Smooth muscle cell (in vitro differentiated cells): ENCODE data around the gene CNPY1. TPM values are rescaled to one million over a fixed set of nuclear protein-coding genes. Genes with fewer than 3 reads are reported as not detected.

Experiments used
- DNase-seq: peaks from one replicate; lab custom pipeline; 2025; ENCODE audit not compliant: unreplicated experiment; lab: John Stamatoyannopoulos, UW
- H2AFZ ChIP-seq: fragments of 200-600 bp; sonication (generic); 2 replicates; pipeline ENCODE4 v1.6.0; 2016; ENCODE audit warnings: antibody characterized with exemption, low read depth, mild to moderate bottlenecking
- H3F3A ChIP-seq: fragments of 200-600 bp; sonication (generic); 2 replicates; pipeline ENCODE4 v1.6.0; 2017; ENCODE audit warnings: antibody characterized with exemption, low read depth
- H3K27ac ChIP-seq: fragments of 200-600 bp; sonication (generic); 2 replicates; pipeline ENCODE4 v1.5.1; 2016; ENCODE audit warnings: low read depth, mild to moderate bottlenecking
- H3K27me3 ChIP-seq: fragments of 200-600 bp; sonication (generic); 2 replicates; pipeline ENCODE4 v1.6.1; 2016; ENCODE audit warnings: low read depth, mild to moderate bottlenecking
- H3K36me3 ChIP-seq: fragments of 200-600 bp; sonication (generic); 2 replicates; pipeline ENCODE4 v1.5.1; 2016; ENCODE audit warnings: low read depth
- H3K4me1 ChIP-seq: fragments of 200-600 bp; sonication (generic); 2 replicates; pipeline ENCODE4 v1.5.1; 2016; ENCODE audit warnings: low read depth
- H3K4me2 ChIP-seq: fragments of 200-600 bp; sonication (generic); 2 replicates; pipeline ENCODE4 v1.6.0; 2016; ENCODE audit warnings: mild to moderate bottlenecking
- H3K4me3 ChIP-seq: fragments of 200-600 bp; sonication (generic); 2 replicates; pipeline ENCODE4 v1.5.1; 2016; ENCODE audit warnings: mild to moderate bottlenecking
- H3K79me2 ChIP-seq: fragments of 200-600 bp; sonication (generic); 2 replicates; pipeline ENCODE4 v1.6.0; 2016; ENCODE audit warnings: low read depth, mild to moderate bottlenecking
- H3K9ac ChIP-seq: fragments of 200-600 bp; sonication (generic); 2 replicates; pipeline ENCODE4 v1.6.0; 2016; ENCODE audit warnings: low read depth
- H3K9me3 ChIP-seq: fragments of 200-600 bp; sonication (generic); replicated peaks from 2 replicates; pipeline ENCODE4 v1.5.1; 2016; ENCODE audit warnings: low read depth
- H4K20me1 ChIP-seq: fragments of 200-600 bp; sonication (generic); 2 replicates; pipeline ENCODE4 v1.6.0; 2016; ENCODE audit warnings: low read depth
- WGBS: methylation state at CpG from one replicate; pipeline ENCODE4 v1.1.7; 2016; ENCODE audit warnings: low lambda C conversion rate; 5-methylcytosine and 5-hydroxymethylcytosine counted together
- polyA plus RNA-seq: library from polyadenylated mRNA; unstranded; fragments of >200 nt; fragmentation: Nextera tagmentation; extraction: Ambion mirVana; gene quantifications from 2 replicates; pipeline ENCODE4 v1.2.1, GENCODE V29; 2016
- total RNA-seq: library from RNA; depleted of rRNA; stranded (reverse); fragments of >200 nt; gene quantifications from 2 replicates; pipeline ENCODE4 v1.2.3, GENCODE V29; 2014
- TF ChIP-seq, protein P1 (sequence below): fragments of 200-600 bp; sonication (generic); IDR thresholded peaks from 2 replicates; pipeline ENCODE4 v1.5.1; 2017; ENCODE audit warnings: borderline replicate concordance, mild to moderate bottlenecking, antibody characterized with exemption; ENCODE audit not compliant: insufficient read depth, poor library complexity, severe bottlenecking

CNPY1 gene
- total and polyA plus RNA-seq, 2 experiments from 2014 or later: 1.0 TPM; not detected in 1

DNA sequence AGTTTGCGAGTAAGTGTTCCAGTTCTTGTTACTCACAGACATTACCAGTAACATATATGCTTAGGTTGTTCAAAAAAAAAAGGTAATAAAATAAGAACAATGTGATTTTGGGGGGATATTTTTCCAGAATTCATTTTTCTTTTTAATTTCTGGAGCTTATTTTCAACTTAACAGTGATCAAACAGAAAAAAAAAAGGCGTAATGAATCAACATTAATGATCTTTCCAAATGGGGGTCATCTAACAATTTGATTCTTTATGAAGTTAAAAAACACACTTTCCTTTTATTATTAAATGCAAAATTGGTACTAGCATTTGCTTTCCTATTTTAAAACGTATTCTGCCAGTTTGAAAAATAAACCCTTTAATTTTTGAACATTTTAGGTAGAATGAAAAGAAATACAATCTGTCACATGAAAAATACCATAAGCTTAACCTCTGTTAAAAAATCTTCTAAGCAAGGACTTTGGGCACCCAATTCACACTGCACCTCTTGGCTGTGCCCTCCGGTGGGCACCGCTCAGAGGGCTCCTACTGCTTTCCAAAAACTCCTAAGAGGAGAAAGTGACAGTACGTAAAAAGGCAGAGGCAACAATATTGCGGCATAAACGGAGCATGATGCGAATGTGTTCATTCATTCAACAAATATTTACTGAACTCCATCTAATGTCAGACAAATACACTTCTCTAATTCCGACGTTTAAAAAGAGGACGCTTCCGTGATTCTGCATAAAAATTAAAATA, 32.6 kb downstream of the CNPY1 start:
- H3K4me2 ChIP-seq: no peak overlapping the region
- H3K79me2 ChIP-seq: no peaks in the 10 kb centered on the region
- H3K9ac ChIP-seq: no peak overlapping the region
- peaks cover 97% of the 10 kb centered on the region for H3K27me3 ChIP-seq
- no peaks in the 10 kb centered on the region for H3K36me3 ChIP-seq
- H4K20me1 ChIP-seq: no peaks in the 10 kb centered on the region
- no peaks in the 10 kb centered on the region for H3F3A ChIP-seq
- DNase-seq: no peak
- TF ChIP-seq, protein P1, sequence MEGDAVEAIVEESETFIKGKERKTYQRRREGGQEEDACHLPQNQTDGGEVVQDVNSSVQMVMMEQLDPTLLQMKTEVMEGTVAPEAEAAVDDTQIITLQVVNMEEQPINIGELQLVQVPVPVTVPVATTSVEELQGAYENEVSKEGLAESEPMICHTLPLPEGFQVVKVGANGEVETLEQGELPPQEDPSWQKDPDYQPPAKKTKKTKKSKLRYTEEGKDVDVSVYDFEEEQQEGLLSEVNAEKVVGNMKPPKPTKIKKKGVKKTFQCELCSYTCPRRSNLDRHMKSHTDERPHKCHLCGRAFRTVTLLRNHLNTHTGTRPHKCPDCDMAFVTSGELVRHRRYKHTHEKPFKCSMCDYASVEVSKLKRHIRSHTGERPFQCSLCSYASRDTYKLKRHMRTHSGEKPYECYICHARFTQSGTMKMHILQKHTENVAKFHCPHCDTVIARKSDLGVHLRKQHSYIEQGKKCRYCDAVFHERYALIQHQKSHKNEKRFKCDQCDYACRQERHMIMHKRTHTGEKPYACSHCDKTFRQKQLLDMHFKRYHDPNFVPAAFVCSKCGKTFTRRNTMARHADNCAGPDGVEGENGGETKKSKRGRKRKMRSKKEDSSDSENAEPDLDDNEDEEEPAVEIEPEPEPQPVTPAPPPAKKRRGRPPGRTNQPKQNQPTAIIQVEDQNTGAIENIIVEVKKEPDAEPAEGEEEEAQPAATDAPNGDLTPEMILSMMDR: no peak
- 83% methylated on average over 13 of the region's 13 CpGs for WGBS
- H3K27ac ChIP-seq: no peak overlapping the region
- peaks cover 9% of the 10 kb centered on the region for H3K4me1 ChIP-seq
- H3K4me3 ChIP-seq: no peak overlapping the region
- no peak overlapping the region for H2AFZ ChIP-seq
- H3K9me3 ChIP-seq: no peaks in the 10 kb centered on the region

DNA sequence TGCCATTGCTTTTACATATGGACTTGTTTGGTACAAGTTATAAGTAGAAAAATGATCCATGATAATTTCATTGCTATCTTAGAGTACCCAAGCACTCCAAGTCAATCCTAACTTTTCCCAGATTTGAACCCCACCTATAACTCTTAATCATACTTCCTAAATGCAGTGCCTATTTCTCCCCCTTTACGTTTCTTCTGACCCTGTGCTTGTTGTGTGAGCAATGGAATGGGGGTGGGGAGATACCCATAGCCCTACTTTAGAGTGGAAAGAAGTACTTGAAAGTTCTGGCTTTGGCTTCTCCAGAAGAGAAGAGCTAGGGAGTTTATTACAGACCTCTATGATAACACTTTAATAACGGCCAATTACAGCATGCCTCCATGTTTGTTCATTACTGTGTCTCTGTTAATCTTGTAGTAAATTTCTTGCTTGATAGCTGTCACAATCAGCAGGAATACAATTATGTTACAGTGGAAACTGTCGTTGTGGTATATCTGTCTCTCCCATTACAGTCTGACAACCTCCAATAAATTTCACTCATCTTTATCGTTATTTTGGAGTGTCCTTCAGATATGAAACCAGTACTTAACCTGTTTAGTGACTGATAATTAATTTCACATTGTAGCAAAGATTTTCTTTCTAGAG, 34.0 kb downstream of the CNPY1 start:
- peaks cover 9% of the 10 kb centered on the region for H3K4me1 ChIP-seq
- H3K79me2 ChIP-seq: no peaks in the 10 kb centered on the region
- no peak overlapping the region for H3K9ac ChIP-seq
- H3K27me3 ChIP-seq: peaks cover 97% of the 10 kb centered on the region
- no peak overlapping the region for H3K27ac ChIP-seq
- TF ChIP-seq, protein P1: no peak
- H3F3A ChIP-seq: no peaks in the 10 kb centered on the region
- H2AFZ ChIP-seq: no peak overlapping the region
- no peaks in the 10 kb centered on the region for H3K9me3 ChIP-seq
- no peaks in the 10 kb centered on the region for H4K20me1 ChIP-seq
- H3K4me3 ChIP-seq: no peak overlapping the region
- 34% methylated on average over 4 of the region's 4 CpGs for WGBS
- no peaks in the 10 kb centered on the region for H3K36me3 ChIP-seq
- no peak overlapping the region for H3K4me2 ChIP-seq
- no peak for DNase-seq

DNA sequence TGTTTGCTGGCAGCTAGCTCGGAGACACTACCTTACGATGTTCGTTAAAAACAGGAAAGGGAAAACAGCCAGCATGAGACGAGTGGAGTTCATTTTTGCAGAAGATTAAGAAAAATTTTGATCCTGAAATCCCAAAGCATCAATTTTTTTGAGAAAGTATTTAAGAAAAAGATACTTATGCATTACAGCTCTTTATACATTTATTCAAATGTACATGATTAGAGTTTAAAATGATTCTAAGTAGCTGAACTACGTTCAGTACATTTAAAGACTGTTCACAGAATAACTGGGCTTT, 34.7 kb downstream of the CNPY1 start:
- TF ChIP-seq, protein P1: no peak
- H2AFZ ChIP-seq: no peak overlapping the region
- no peak overlapping the region for H3K4me3 ChIP-seq
- peaks cover 12% of the 10 kb centered on the region for H3K4me1 ChIP-seq
- DNase-seq: no peak
- no peak overlapping the region for H3K27ac ChIP-seq
- 31% methylated on average over 5 of the region's 5 CpGs for WGBS
- H3K9me3 ChIP-seq: no peaks in the 10 kb centered on the region
- H3F3A ChIP-seq: no peaks in the 10 kb centered on the region
- H3K9ac ChIP-seq: no peak overlapping the region
- no peaks in the 10 kb centered on the region for H3K36me3 ChIP-seq
- no peaks in the 10 kb centered on the region for H4K20me1 ChIP-seq
- no peak overlapping the region for H3K4me2 ChIP-seq
- H3K79me2 ChIP-seq: no peaks in the 10 kb centered on the region
- H3K27me3 ChIP-seq: peaks cover 98% of the 10 kb centered on the region
